ENCODE results near the gene PCDHAC1. TPM values are rescaled to one million over a fixed set of nuclear protein-coding genes. Genes with fewer than 3 reads are reported as not detected.

PCDHAC1 gene
- total RNA-seq, 1 donor from 2014 or later, result 2.9 TPM

GRCh38 chr5:140926443-140927227 lies 536 bp downstream of the PCDHAC1 start:
- H3K9ac ChIP-seq, result no peak overlapping the region
- peaks cover 58% of the 10 kb centered on the region for H3K27me3 ChIP-seq
- H3K4me1 ChIP-seq, result no peaks in the 10 kb centered on the region
- Mint-ChIP-seq H3K9me3 (no peaks in the 10 kb centered on the region), H3K27me3 (ENCODE audit: insufficient read depth, low read depth) (peaks cover 13% of the 10 kb centered on the region), H3K36me3 (peaks cover 2% of the 10 kb centered on the region), H3K4me1 (peaks cover 5% of the 10 kb centered on the region), H3K4me3 (peak overlapping the region; percentile 88), H3K27ac (no peak overlapping the region)
- H2AFZ ChIP-seq (replicated peaks), result peak overlapping the region; percentile 80
- DNase-seq (ENCODE audit: low spot score), result peak; percentile 98
- no peaks in the 10 kb centered on the region for H3K36me3 ChIP-seq
- H3K79me2 ChIP-seq (ENCODE audit: low read depth), result no peaks in the 10 kb centered on the region
- TF ChIP-seq EZH2phosphoT487 (IDR thresholded peaks at IDR 0.05) (peak; percentile 49), EZH2 (IDR thresholded peaks at IDR 0.05) (peak; percentile 52)
- TF ChIP-seq, protein P1, sequence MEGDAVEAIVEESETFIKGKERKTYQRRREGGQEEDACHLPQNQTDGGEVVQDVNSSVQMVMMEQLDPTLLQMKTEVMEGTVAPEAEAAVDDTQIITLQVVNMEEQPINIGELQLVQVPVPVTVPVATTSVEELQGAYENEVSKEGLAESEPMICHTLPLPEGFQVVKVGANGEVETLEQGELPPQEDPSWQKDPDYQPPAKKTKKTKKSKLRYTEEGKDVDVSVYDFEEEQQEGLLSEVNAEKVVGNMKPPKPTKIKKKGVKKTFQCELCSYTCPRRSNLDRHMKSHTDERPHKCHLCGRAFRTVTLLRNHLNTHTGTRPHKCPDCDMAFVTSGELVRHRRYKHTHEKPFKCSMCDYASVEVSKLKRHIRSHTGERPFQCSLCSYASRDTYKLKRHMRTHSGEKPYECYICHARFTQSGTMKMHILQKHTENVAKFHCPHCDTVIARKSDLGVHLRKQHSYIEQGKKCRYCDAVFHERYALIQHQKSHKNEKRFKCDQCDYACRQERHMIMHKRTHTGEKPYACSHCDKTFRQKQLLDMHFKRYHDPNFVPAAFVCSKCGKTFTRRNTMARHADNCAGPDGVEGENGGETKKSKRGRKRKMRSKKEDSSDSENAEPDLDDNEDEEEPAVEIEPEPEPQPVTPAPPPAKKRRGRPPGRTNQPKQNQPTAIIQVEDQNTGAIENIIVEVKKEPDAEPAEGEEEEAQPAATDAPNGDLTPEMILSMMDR (IDR thresholded peaks at IDR 0.05), result peak; percentile 85
- H3K9me3 ChIP-seq (ENCODE audit: low read depth), result no peaks in the 10 kb centered on the region
- peaks cover 45% of the 10 kb centered on the region for H4K20me1 ChIP-seq (ENCODE audit: low read depth)
- H3K27ac ChIP-seq, result no peak overlapping the region
- peak overlapping the region; percentile 67 for H3K4me3 ChIP-seq
- H3K4me2 ChIP-seq, result peak overlapping the region; percentile 89
- H3F3A ChIP-seq (ENCODE audit: low read depth), result peaks cover 20% of the 10 kb centered on the region

GRCh38 chr5:140927228-140927573 lies 1.1 kb downstream of the PCDHAC1 start:
- Histone ChIP-seq H2AFZ (replicated peaks) (peak overlapping the region; percentile 30), H3K27ac (no peak overlapping the region), H3F3A (ENCODE audit: low read depth) (peaks cover 20% of the 10 kb centered on the region), H3K9ac (no peak overlapping the region), H3K36me3 (no peaks in the 10 kb centered on the region), H3K9me3 (ENCODE audit: low read depth) (no peaks in the 10 kb centered on the region), H3K4me2 (peak overlapping the region; percentile 89), H3K27me3 (peaks cover 58% of the 10 kb centered on the region), H3K79me2 (ENCODE audit: low read depth) (no peaks in the 10 kb centered on the region), H3K4me3 (peak overlapping the region; percentile 67), H4K20me1 (ENCODE audit: low read depth) (peaks cover 43% of the 10 kb centered on the region), H3K4me1 (no peaks in the 10 kb centered on the region)
- DNase-seq (ENCODE audit: low spot score), result peak; percentile 45
- Mint-ChIP-seq H3K9me3 (no peaks in the 10 kb centered on the region), H3K27ac (no peak overlapping the region), H3K36me3 (peaks cover 2% of the 10 kb centered on the region), H3K4me1 (peaks cover 5% of the 10 kb centered on the region), H3K4me3 (peak overlapping the region; percentile 88), H3K27me3 (ENCODE audit: insufficient read depth, low read depth) (peaks cover 13% of the 10 kb centered on the region)
- no peak for TF ChIP-seq EZH2phosphoT487 (IDR thresholded peaks at IDR 0.05)
- TF ChIP-seq, protein P1 (IDR thresholded peaks at IDR 0.05), result no peak
- TF ChIP-seq EZH2 (IDR thresholded peaks at IDR 0.05), result peak; percentile 41

DNA sequence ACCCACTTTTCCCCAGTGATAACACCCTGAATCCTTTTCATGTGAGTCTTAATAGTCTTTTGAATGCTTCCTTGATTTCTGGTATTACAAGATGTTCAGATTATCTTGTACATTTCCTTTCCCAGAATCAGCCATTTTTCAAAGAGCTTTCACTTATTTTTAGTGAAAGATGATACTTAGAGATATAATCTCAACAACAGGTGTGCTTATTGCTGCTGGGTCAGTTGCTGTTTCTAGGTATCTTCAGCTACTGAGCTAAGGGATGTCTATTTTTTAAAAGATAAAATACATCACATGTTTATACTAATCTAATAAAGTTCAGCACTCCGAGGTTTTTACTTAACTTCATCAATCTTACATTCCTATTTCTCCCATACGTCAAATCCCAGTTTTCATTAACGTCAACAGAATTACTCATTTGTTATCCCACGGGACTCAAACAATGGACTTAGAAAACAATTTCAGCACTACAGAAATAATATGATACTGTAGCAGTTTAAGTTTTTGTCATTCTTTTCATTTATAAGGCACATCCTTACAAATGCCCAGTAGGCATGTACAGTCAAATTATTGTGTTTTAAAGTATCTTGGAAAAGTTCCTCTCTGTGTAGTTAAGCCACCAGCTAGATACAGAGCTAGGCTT lies 9.0 kb downstream of the PCDHAC1 start:
- no peaks in the 10 kb centered on the region for H3K9me3 ChIP-seq (ENCODE audit: low read depth)
- no peaks in the 10 kb centered on the region for H4K20me1 ChIP-seq (ENCODE audit: low read depth)
- Mint-ChIP-seq H3K9me3 (no peaks in the 10 kb centered on the region), H3K4me3 (no peak overlapping the region), H3K27ac (no peak overlapping the region), H3K4me1 (no peaks in the 10 kb centered on the region), H3K36me3 (no peaks in the 10 kb centered on the region), H3K27me3 (ENCODE audit: insufficient read depth, low read depth) (no peaks in the 10 kb centered on the region)
- no peak overlapping the region for H3K4me2 ChIP-seq
- H3K4me1 ChIP-seq, result no peaks in the 10 kb centered on the region
- H3K4me3 ChIP-seq, result no peak overlapping the region
- no peak for DNase-seq (ENCODE audit: low spot score)
- H3K27ac ChIP-seq, result no peak overlapping the region
- H3K79me2 ChIP-seq (ENCODE audit: low read depth), result no peaks in the 10 kb centered on the region
- TF ChIP-seq EZH2phosphoT487 (IDR thresholded peaks at IDR 0.05), result no peak
- no peak for TF ChIP-seq EZH2 (IDR thresholded peaks at IDR 0.05)
- TF ChIP-seq, protein P1 (IDR thresholded peaks at IDR 0.05), result no peak
- no peak overlapping the region for H3K9ac ChIP-seq
- no peaks in the 10 kb centered on the region for H3K36me3 ChIP-seq
- H2AFZ ChIP-seq (replicated peaks), result no peak overlapping the region
- no peaks in the 10 kb centered on the region for H3F3A ChIP-seq (ENCODE audit: low read depth)
- no peaks in the 10 kb centered on the region for H3K27me3 ChIP-seq

Data from neural progenitor cell (in vitro differentiated cells).